ENCODE measurements around the gene TRIM62.

Gene TRIM62

DNA sequence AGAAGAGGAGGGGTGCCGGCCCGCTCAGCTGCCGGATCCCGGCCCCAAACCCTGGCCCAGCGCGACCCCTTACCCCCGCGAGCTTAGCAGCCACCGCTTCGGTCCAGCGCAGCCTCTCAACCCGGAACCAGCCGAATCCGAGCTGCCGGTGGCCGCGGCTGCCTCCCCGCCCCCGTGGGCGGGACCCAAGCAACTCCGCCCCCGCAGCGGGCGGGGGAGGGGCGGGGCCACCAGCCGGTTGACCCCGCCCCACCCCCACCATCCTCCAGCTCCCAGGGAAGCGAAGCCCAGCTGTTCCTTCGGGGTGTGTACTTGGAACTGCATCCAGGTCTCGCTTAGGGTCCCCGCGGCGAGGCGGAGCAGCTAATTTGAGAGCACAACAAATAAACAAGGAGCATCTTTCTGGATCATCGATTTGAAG, at the start of gene TRIM62:
Gene TRIM62 (minus strand): TSS at position 123 of the 421 bp plus-strand sequence. CDS start 611 bp downstream, outside the sequence.
- POLR2A ChIA-PET (ENCODE audit: low non-redundant PET): interaction anchor here (0.5 to 0.6 kb wide), 2 partner anchors 57 to 90 kb away, joined by 3 read pairs; no protein-coding TSS in a partner anchor
- peak within 1 kb of the TSS; percentile 48 for H3K27ac ChIP-seq
- DNase-seq (ENCODE audit: low spot score): peak; percentile 97

GRCh38 chr1:33231166-33231565, 49.3 kb upstream of the TRIM62 start:
- TF ChIP-seq, protein P1, sequence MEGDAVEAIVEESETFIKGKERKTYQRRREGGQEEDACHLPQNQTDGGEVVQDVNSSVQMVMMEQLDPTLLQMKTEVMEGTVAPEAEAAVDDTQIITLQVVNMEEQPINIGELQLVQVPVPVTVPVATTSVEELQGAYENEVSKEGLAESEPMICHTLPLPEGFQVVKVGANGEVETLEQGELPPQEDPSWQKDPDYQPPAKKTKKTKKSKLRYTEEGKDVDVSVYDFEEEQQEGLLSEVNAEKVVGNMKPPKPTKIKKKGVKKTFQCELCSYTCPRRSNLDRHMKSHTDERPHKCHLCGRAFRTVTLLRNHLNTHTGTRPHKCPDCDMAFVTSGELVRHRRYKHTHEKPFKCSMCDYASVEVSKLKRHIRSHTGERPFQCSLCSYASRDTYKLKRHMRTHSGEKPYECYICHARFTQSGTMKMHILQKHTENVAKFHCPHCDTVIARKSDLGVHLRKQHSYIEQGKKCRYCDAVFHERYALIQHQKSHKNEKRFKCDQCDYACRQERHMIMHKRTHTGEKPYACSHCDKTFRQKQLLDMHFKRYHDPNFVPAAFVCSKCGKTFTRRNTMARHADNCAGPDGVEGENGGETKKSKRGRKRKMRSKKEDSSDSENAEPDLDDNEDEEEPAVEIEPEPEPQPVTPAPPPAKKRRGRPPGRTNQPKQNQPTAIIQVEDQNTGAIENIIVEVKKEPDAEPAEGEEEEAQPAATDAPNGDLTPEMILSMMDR (conservative IDR thresholded peaks at IDR 0.05; ENCODE audit: low read depth): no peak
- DNase-seq (ENCODE audit: low spot score): no peak
- POLR2A ChIA-PET (ENCODE audit: low non-redundant PET): no interaction called here
- CTCF ChIA-PET: interaction anchor here (1.0 kb wide), 1 partner anchor 24 kb away, joined by 3 read pairs; no protein-coding TSS in a partner anchor
- H3K27ac ChIP-seq: no peak overlapping the region

More for the DNA sequence above, at the start of gene TRIM62:
- CTCF ChIA-PET: interaction anchor here (0.6 to 1.6 kb wide), 2 partner anchors 54 to 132 kb away, joined by 3 to 8 read pairs; no protein-coding TSS in a partner anchor
- TF ChIP-seq, protein P1 (conservative IDR thresholded peaks at IDR 0.05; ENCODE audit: low read depth): no peak

DNA sequence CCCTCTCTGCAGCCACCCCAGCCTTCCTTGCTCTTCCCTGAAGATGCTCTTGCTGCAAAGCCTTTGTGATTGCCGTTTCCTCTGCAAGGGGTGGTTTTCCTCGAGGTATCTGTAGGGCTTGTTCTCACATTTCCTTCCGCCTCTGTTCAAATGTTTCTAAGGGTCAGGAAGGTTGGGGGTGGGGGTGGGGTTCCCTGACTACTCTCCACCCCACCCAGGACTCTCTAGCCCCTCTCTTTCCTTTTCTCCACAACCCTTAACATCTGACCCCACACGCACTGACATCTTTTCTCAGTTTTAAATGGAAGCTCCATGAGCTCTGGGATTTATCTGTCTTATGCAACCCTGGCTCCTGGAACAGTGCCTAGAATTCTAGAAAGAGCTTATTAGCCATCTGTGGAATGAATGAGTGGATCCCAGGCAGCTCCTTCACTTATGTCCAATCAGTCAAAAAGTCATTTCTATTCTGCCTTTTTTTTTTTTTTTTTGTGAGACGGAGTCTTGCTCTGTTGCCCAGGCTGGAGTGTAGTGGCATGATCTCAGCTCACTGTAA, 47.2 kb upstream of the TRIM62 start:
- peak; percentile 59 for DNase-seq (ENCODE audit: low spot score)
- H3K27ac ChIP-seq: peak overlapping the region; percentile 54
- TF ChIP-seq, protein P1 (conservative IDR thresholded peaks at IDR 0.05; ENCODE audit: low read depth): no peak
- POLR2A ChIA-PET (ENCODE audit: low non-redundant PET): interaction anchor here (0.6 kb wide), 2 partner anchors 64 to 120 kb away, joined by 3 to 4 read pairs; no protein-coding TSS in a partner anchor
- CTCF ChIA-PET: no interaction called here

GRCh38 chr1:33225586-33225985, 43.7 kb upstream of the TRIM62 start:
- DNase-seq (ENCODE audit: low spot score): no peak
- CTCF ChIA-PET: interaction anchor here (1.1 kb wide), 1 partner anchor 70 kb away, joined by 3 read pairs; no protein-coding TSS in a partner anchor
- TF ChIP-seq, protein P1 (conservative IDR thresholded peaks at IDR 0.05; ENCODE audit: low read depth): no peak

GRCh38 chr1:33224166-33224707, 42.4 kb upstream of the TRIM62 start:
- H3K27ac ChIP-seq: no peak overlapping the region
- TF ChIP-seq, protein P1 (conservative IDR thresholded peaks at IDR 0.05; ENCODE audit: low read depth): no peak
- DNase-seq (ENCODE audit: low spot score): no peak
- CTCF ChIA-PET: no interaction called here
- POLR2A ChIA-PET (ENCODE audit: low non-redundant PET): no interaction called here

More at GRCh38 chr1:33225586-33225985, 43.7 kb upstream of the TRIM62 start:
- H3K27ac ChIP-seq: no peak overlapping the region
- POLR2A ChIA-PET (ENCODE audit: low non-redundant PET): no interaction called here

GRCh38 chr1:33222381-33222780, 40.5 kb upstream of the TRIM62 start:
- no peak for DNase-seq (ENCODE audit: low spot score)
- H3K27ac ChIP-seq: peak overlapping the region; percentile 78
- ChIA-PET POLR2A (ENCODE audit: low non-redundant PET) (no interaction called here), CTCF (no interaction called here)
- TF ChIP-seq, protein P1 (conservative IDR thresholded peaks at IDR 0.05; ENCODE audit: low read depth): no peak
